Left lung (tissue), 10 donors: ENCODE results near the gene CCDC71. TPM values are rescaled to one million over a fixed set of nuclear protein-coding genes. Genes with fewer than 3 reads are reported as not detected.

Experiments
- ATAC-seq: fragments of 200-7000 bp; cut with Tn5 transposase; one replicate; pipeline ENCODE4 v1.9.1; 2020; ENCODE audit warnings: moderate library complexity
- DNase-seq, 4 donors: peaks; one replicate each; pipeline ENCODE4 v3.0.0-alpha.2; 2013 to 2020
- H3K27ac ChIP-seq, 2 donors: fragments of 200-600 bp; sonication (generic) in 1 of 2; one replicate each; pipeline versions ENCODE4 v1.5.0 to v1.8.0; 2020 to 2021
- H3K27me3 ChIP-seq, 2 donors: fragments of 200-600 bp; sonication (generic) in 1 of 2; one replicate each; pipeline versions ENCODE4 v1.5.0 to v1.8.0; 2020 to 2021
- H3K36me3 ChIP-seq, 2 donors: fragments of 200-600 bp; sonication (generic) in 1 of 2; one replicate each; pipeline versions ENCODE4 v1.5.0 to v1.8.0; 2020 to 2021
- H3K4me1 ChIP-seq, 2 donors: fragments of 200-600 bp; one replicate each; pipeline ENCODE4 v1.8.0; 2021
- H3K4me3 ChIP-seq, 2 donors: fragments of 200-600 bp; sonication (generic) in 1 of 2; one replicate each; pipeline versions ENCODE4 v1.5.0 to v1.8.0; 2020 to 2021; ENCODE audit warnings: mild to moderate bottlenecking in 1 of 2
- H3K9me3 ChIP-seq, 2 donors: fragments of 200-600 bp; sonication (generic) in 1 of 2; one replicate each; pipeline versions ENCODE4 v1.5.0 to v1.8.0; 2020 to 2021
- intact Hi-C, 2 donors: fragments of 100-400 bp; cut with DNase I; formaldehyde crosslinking; loops; one replicate each; pipeline versions ENCODE4 v1.11.2 to v1.14.2; 2022
- polyA plus RNA-seq, 6 donors: library from polyadenylated mRNA; unstranded; fragments of 120-200 nt; gene quantifications; one replicate each; pipeline ENCODE4 v1.2.1, GENCODE V29; 2013; ENCODE audit not compliant: insufficient read length in 6 of 6
- total RNA-seq, 2 donors: library from RNA; stranded (reverse); fragmentation: NEBNext Ultra II Directional; extraction: Animal tissue kit (Norgen Biotek cat#: 25700); gene quantifications; one replicate each; pipeline ENCODE4 v1.2.1, GENCODE V29; 2021
- TF ChIP-seq, protein P1 (sequence below), 2 donors: fragments of 200-600 bp; sonication (generic) in 1 of 2; IDR thresholded peaks; one replicate each; pipeline versions ENCODE4 v1.5.0 to v1.8.0; 2021; ENCODE audit warnings: antibody characterized with exemption in 2 of 2
- donor health status: DM: no; HTN: yes; CAD: no.
- donor health status: DM: no; HTN: no; CAD: no.

Gene CCDC71
- total and polyA plus RNA-seq, 8 donors: 15.8 to 24.9 (median 20.5) TPM

- DNase-seq (no peak), ATAC-seq (no peak)
- Histone ChIP-seq H3K4me1 (peaks cover 10 to 34% of the 10 kb centered on the region in 2 donors), H3K9me3 (no peaks in the 10 kb centered on the region), H3K27me3 (no peaks in the 10 kb centered on the region), H3K4me3 (peak overlapping the region; percentile 89), H3K36me3 (peaks cover 0 to 30% of the 10 kb centered on the region in 2 donors), H3K27ac (peak overlapping the region; percentile 79 to 88)
- TF ChIP-seq, protein P1, sequence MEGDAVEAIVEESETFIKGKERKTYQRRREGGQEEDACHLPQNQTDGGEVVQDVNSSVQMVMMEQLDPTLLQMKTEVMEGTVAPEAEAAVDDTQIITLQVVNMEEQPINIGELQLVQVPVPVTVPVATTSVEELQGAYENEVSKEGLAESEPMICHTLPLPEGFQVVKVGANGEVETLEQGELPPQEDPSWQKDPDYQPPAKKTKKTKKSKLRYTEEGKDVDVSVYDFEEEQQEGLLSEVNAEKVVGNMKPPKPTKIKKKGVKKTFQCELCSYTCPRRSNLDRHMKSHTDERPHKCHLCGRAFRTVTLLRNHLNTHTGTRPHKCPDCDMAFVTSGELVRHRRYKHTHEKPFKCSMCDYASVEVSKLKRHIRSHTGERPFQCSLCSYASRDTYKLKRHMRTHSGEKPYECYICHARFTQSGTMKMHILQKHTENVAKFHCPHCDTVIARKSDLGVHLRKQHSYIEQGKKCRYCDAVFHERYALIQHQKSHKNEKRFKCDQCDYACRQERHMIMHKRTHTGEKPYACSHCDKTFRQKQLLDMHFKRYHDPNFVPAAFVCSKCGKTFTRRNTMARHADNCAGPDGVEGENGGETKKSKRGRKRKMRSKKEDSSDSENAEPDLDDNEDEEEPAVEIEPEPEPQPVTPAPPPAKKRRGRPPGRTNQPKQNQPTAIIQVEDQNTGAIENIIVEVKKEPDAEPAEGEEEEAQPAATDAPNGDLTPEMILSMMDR (IDR thresholded peaks at IDR 0.05): no peak
- intact Hi-C loops: no loop called here
These were observed 979 bp downstream of the CCDC71 start for GRCh38 chr3:49164983-49165720.

- no peaks in the 10 kb centered on the region for H3K9me3 ChIP-seq
- H3K4me3 ChIP-seq: no peak overlapping the region
- peak in 1 of 4 donors; percentile 37 for DNase-seq
- H3K27me3 ChIP-seq: no peaks in the 10 kb centered on the region
- H3K36me3 ChIP-seq: peaks cover 0 to 30% of the 10 kb centered on the region in 2 donors
- H3K27ac ChIP-seq: no peak overlapping the region
- no peak for ATAC-seq
- peaks cover 10 to 34% of the 10 kb centered on the region in 2 donors for H3K4me1 ChIP-seq
- TF ChIP-seq, protein P1 (IDR thresholded peaks at IDR 0.05): no peak
- intact Hi-C loops: no loop called here
These were observed 2.5 kb downstream of the CCDC71 start for GRCh38 chr3:49163609-49164008.

DNA sequence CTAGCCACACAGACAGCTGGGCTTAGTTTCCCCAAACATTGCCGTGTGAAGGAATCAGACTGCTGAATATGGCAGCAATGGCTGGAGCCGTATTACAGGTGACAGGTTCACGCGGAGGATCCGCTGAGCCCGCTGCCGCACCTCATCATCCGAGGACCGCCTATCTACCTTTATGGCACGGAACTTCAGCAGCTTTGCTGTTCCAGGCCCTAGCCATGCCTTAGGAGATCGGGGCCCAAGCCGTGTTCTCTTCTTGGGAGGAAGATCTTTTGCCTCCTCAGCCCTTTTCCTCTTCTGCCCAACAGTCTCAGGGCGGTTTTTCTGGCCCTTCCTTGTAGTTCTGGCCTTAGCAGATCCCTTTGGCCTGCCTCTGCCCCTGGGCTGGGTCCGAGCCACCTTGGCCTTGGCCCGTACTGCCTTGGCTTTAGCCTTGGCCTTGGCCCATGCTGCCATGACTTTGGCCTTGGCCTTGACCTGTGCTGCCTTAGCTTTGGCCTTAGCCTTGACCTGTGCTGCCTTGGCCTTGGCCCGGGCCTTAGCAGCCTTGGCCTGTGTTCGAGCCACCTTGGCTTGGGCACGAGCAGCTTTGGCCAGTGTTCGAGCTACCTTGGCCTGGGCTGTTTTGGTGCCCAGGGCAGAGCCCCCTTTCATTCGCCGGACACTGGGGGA lies 3.2 kb downstream of the CCDC71 start:
- DNase-seq: peak in 1 of 4 donors; percentile 50

DNA sequence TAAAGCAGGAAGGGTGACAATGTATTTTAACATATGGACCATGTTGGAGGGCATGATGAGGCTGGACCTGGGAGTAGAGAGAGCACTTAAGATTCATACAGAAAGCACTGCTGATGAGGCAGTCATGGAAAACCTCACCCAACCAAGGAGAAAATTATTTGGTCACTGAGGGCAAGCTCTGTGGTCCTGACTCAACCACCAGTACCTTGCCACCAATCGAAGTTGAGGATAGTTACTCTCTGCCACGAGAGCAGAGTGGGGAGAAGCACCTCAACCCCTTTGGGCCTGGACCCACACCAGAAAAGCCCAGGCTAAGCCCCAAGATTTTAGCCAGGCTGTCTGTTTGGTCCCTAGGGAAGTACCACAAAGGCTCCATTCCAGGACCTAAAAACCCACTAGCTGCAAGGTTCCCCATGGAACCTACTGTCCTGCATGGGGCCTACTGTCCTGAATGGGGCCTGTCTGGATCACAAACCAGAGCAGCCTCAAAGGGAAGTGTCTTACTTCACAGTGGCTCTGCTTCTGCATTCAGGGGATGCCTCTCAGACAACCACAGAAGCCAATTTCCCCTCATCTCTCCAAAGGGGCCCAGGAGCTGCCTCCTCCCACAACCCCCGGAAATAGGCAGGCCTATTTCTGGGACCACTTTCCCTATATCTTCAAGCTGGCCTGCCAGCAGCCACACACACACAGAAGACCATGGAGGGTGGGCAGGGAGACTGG lies 4.2 kb downstream of the CCDC71 start:
- intact Hi-C loops: no loop called here
- peaks cover 0 to 30% of the 10 kb centered on the region in 2 donors for H3K36me3 ChIP-seq

More for the DNA sequence above, 3.2 kb downstream of the CCDC71 start:
- TF ChIP-seq, protein P1 (IDR thresholded peaks at IDR 0.05): no peak
- H3K4me1 ChIP-seq: peaks cover 10 to 34% of the 10 kb centered on the region in 2 donors
- H3K27ac ChIP-seq: no peak overlapping the region
- peaks cover 0 to 30% of the 10 kb centered on the region in 2 donors for H3K36me3 ChIP-seq
- no peaks in the 10 kb centered on the region for H3K27me3 ChIP-seq
- H3K4me3 ChIP-seq: no peak overlapping the region
- no peak for ATAC-seq
- intact Hi-C loops: no loop called here
- H3K9me3 ChIP-seq: no peaks in the 10 kb centered on the region

More for the DNA sequence above, 4.2 kb downstream of the CCDC71 start:
- H3K27ac ChIP-seq: no peak overlapping the region
- no peak overlapping the region for H3K4me3 ChIP-seq
- peak in 1 of 4 donors; percentile 4 for DNase-seq
- peaks cover 10 to 34% of the 10 kb centered on the region in 2 donors for H3K4me1 ChIP-seq
- TF ChIP-seq, protein P1 (IDR thresholded peaks at IDR 0.05): no peak
- no peaks in the 10 kb centered on the region for H3K9me3 ChIP-seq
- ATAC-seq: no peak
- no peaks in the 10 kb centered on the region for H3K27me3 ChIP-seq
